G401.6 (cell line): ENCODE measurements around the gene SMIM38.
"Not testable (repeated sequence)": the region's sequence is repeated elsewhere in the genome, so short reads cannot be mapped to it uniquely, and the experiment has no call there.

Experiments
- FAIRE-seq: peaks from 2 replicates; lab custom pipeline; 2012; peaks lifted over from hg19 to GRCh38; lab: Jason Lieb, UNC

SMIM38 gene

DNA sequence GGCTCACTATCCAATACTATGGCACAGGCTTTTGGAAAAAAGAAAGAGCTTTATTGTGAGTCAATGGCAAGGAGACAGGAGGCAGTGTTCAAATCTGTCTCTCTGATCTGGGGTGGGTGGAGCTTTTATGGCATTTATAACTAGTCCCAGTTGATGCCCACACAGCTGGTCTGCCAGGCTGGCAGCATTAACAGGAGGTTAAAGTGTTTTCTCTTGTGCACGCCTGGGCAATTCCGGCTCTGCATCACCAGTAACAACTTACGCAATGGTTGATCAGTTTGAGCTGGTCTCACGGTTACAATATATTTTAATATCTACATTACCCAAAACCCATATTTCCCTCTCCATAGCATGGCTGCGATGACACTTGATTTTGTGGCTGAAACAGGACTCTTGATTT, 15.1 kb upstream of the SMIM38 start:
- FAIRE-seq = no peak

DNA sequence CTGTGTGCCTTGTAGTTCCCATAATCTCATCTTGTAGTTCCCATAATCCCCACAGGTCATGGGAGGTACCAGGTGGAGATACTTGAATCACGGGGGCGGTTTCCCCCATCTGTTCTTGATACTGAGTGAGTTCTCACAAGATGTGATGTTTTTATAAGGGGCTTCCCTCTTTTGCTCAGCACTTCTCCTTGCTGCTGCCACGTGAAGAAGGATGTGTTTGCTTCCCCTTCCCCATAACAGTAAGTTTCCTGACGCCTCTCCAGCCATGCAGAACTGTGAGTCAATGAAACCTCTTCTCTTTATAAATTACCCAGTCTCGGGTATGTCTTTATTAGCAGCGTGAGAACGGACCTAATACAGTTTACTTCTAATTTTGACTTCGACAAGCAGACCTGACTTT, 14.0 kb upstream of the SMIM38 start:
- FAIRE-seq = no peak

DNA sequence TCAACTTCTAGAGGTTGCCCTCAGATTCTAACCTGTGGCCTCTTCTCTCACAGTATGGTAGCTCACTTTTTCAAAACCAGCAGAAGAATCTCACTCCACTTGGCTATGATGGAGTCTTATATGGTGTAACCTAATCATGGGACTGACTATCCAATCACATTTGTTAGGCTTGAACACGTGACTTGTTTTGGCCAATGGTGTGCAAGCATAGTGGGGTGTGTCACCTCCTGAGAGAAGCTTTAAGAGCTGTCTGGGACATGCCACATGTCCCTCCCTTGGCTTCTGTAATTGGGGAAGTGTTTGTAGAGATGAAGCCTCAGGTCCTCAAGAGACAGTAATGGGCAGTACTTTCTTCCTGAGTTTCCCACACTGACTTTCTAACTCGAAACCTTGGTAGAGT, 12.8 kb upstream of the SMIM38 start:
- no peak for FAIRE-seq

DNA sequence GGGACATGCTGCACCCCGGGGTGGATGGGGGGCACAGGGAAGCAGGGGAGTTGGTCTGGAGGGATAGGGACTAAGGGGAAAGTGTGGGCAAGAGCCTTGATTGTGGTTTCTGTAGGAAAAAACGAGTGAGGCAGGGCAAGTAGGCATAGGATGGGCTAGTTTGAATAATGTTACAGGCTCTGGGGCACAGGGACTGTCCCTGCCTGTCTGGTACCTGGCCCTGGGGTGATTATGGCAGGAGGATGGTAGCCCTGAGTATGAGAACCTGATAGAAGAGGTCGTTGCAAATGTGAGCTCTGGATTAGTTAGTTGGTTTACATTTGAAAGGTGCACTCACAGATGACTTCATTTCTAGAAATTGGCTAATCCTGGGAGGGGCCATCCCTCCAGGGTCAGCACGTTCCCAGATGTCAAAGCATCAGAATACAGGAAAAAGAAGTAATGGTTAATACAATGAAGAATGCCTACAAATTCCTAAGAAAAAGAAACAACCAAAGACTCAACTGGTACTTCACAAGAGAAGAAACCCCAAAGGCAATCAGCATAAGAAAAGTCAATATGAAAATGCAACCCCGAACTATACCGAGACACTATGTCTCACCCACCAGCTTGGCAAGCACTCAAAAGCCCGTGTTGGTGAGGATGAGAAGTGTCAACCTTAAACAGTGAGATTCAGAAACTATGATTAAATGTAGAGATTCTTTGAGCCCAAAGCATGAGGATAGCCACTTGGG, 11.3 kb upstream of the SMIM38 start:
- no peak for FAIRE-seq

DNA sequence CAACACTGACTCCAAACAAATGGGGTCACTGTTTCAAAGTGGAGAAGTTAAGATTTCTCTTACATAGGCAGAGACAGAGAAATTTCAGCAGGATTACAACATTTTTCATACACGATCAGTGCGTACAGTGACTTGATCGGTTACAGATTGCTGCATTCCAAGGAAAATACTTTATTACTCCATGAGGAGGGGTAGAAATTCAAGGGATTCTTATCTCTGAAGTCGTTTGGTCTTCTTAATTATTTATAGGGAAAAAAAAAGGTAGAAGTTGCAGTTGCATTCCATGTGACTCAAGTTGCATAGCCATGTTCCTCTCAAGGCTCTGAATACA, 10.7 kb upstream of the SMIM38 start:
- FAIRE-seq = no peak

DNA sequence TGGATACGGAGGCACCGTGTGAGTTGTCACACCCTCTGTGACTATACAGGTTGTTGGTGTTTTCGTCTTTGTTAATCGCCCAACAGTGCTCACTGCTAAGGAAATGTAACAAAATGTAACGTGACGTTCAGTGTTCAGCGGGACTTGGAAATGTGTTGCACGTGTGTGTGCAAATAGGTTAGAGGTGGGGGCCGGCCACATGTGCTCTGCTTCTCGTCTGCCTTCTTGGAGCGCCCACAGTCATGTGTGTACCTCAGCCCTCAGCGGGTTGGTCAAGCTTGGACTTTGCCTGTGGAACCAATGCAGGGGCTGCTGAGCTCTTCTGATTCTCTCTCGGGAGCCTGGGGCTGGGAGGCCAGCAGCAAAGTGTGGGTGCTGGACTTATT, 7.4 kb upstream of the SMIM38 start:
- FAIRE-seq = no peak

DNA sequence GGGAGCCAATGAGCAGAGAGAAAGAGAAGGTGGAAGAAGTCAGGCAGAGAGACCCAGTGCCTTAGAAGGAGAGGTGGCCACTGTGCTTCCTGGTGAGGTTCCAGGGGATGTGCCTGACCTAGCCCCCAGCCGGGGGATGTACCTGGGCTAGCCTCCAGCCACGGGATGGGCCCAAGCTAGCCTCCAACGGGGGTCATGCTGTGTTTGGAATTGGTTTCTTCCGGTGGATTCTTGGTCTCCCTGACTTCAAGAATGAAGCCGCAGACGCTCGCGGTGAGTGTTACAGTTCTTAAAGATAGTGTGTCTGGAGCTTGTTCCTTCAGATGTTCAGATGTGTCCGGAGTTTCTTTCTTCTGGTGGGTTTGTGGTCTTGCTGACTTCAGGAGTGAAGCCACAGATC, 6.9 kb upstream of the SMIM38 start:
- FAIRE-seq = no peak

DNA sequence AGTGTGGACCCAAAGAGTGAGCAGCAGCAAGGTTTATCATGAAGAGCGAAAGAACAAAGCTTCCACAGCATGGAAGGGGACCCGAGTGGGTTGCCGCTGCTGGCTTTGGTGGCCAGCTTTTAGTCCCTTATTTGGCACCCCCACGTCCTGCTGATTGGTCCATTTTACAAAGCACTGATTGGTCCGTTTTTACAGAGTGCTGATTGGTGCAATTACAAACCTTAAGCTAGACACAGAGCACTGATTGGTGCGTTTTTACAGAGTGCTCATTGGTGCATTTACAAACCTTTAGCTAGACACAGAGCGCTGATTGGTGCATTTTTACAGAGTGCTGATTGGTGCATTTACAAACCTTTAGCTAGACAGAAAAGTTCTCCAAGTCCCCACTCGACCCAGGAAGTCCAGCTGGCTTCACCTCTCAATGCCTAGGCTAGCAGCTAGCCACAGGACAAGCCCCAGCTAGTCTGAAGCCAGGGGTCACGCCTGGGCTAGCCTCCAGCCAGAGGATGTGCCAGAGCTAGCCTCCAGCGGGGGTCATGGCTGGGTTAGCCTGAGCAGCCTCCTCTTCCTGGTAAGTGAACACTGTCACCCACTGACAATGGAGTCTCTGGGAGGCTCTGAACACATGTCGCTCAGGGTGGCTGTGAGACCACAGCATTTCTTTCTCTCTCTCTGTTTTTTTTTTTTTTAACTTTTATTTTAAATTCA, 6.2 kb upstream of the SMIM38 start:
- FAIRE-seq = not testable (repeated sequence)

DNA sequence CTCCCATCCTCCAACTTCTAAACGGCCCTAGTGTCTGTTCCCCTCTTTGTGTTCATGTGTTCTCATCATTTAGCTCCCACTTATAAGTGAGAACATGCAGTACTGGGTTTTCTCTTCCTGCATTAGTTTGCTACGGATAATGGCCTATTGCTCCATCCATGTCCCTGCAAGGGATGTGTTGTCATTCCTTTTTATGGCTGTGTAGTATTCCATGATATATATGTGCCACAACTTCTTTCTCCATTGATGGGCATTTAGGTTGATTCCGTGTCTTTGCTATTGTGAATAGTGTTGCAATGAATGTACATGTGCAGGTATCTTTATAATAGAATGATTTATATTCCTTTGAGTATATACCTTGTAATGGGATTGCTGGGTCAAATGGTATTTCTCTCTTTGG, 5.6 kb upstream of the SMIM38 start:
- FAIRE-seq = no peak

DNA sequence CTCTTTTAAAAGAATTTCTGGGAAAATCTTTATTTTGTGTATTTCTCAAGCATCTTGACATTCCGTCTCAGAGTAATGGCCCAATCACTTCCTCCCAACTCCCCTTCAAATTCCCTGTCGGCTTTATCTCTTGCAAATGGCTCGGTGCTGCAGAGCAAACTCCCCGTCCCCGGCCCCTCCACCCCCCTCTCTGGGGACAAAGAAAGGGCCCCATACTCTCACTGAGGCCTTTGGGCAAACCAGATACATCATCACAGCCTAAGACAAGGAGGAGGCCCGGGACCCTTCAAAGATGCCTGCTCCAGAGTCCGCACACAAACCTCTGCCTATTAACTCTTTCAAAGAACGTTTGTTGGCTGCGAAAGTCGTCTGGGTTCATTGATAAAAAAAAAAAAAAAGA, 3.9 kb upstream of the SMIM38 start:
- FAIRE-seq = no peak

DNA sequence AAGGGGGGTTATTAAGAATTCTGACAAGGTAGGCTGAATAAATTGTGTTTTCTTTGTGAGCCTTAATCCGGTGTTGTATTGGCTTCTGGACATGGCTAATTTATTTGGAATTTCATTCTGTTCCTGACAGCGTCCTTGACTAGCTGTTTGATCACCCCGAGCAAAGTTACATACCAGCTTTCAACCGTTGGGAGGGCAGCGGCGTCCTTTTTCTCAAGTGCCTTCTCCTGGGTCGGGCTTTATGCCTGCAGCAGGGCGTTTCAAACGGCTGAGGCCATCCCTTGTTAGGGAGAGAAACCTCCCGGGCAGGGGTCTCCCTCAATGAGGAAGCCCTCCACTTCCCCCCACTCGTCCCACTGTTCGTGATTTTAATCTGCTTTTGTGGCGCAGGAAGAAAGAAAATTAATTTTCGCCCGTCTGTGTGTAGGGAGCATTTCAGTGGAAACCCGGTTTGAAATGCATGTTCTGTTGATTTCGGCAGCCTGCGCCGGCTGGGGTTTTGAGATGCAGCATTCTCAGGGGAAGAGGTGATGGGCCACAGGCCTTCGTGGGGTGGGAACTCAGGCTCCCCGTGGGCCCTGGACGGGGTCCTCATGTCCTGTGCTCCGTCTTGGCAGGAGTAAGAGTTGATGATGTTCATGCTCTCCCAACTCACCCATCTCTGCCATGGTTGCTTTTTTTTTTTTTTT, 2.9 kb upstream of the SMIM38 start:
- no peak for FAIRE-seq

DNA sequence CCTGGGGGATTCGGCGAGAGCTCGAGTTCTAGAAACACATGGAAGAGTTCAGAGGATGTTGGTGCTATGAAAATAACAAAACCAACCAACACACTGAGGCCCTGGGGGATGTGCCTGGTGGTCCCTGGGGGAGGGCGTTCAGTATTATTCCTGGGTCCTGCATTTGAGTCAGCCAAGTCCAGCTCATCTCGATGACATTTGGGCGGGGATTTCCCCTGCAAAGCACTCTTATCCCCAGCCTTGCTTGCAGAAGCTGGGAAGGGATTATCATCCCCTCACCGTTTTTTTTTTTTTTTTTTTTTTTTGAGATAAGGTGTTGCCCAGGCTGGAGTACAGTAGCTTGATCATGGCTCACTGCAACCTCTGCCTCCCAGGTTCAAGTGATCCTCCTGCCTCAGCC, 2.1 kb upstream of the SMIM38 start:
- no peak for FAIRE-seq

DNA sequence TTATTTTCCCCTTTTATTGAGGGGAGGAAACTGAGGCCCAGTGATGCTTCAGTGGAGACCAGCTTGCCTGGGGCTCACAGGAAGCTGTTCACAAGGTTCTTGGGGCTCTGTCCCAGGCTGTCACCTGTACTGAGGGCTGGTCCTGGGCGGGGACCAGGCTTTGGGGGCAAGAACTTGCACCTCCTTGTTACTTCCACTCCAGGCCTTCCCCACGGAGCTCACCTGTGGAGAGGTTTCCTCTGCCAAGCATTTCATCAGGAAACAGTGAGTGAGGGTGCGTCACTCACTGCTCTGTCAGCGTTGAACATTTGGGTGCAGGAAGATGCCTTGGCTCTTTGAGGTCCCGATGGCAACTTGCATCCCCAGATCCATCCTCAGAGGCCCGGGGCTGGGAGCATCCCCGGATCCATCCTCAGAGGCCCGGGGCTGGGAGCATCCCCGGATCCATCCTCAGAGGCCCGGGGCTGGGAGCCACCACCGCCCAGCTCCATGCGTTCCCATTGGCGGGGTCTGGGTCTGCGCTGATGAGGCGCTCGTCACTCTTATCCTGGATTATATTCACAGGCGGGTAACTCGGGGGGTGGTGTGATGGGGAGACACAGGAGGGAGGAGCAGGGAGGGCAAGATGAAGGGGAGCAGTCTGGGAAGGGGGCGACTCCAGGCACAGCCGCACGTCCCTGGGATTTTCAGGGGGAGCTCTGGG, 1.4 kb upstream of the SMIM38 start:
- FAIRE-seq = no peak

DNA sequence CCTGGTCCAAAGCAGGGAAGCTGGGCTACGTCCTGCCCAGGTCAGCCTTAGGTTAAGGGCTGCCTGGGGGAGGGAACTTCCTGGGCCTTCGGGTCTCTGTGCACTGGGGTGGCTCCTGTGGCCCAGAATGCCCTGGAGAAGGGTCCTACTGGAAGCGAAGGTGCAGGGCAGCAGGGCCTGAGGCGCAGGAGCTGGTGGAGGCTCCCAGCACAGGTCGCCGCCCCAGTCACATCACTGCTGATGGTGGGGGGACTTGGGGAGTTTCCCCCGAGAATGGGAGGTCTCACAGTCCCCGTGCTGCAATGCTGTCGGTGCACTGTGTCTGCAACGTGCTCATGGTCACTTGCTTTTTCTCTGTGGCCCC, 815 bp upstream of the SMIM38 start:
- no peak for FAIRE-seq

DNA sequence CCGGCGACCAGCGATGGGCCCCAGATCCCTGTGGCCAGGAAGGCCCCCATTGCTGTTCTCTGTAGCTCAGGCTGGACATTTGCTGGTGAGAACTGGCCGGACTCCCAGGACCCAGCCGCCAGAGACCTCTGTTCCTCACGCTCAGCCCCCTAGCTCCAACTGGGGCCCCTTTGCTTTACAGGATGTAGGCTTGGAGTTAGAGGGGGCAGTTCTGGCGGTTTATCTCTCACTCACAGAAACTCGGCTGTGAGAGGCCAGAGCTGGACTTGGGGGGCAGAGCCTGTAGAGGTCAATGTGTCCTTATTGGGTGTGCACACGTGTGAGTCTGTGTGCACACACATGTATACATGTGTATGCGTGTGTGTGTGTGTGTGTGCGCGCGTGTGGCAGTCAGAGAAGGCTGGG, 502 bp downstream of the SMIM38 start:
- no peak for FAIRE-seq

DNA sequence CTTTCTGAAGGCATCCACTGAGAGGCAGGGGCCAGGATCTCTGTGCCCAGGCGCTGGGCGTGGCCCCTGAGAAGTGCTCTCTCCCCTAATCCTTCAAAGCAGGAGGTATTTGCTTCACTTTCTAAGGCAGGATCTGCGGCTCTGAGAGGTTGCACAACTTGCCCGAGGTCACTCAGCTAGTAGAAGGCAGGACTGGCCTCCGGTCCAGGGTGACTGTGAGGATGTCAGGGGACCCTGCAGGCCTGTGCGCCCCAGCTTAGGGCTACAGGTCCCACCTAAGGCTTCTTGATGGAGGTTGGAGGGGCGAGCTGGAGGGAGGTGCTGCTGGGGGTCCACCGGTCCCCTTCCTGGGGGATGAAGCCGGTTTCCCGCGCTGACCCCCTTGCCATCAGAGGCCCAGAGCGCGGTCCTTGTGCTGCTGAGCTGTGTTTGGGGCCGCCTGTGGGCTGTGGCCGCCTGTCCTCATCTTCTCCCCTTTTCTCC, 979 bp downstream of the SMIM38 start:
- no peak for FAIRE-seq

DNA sequence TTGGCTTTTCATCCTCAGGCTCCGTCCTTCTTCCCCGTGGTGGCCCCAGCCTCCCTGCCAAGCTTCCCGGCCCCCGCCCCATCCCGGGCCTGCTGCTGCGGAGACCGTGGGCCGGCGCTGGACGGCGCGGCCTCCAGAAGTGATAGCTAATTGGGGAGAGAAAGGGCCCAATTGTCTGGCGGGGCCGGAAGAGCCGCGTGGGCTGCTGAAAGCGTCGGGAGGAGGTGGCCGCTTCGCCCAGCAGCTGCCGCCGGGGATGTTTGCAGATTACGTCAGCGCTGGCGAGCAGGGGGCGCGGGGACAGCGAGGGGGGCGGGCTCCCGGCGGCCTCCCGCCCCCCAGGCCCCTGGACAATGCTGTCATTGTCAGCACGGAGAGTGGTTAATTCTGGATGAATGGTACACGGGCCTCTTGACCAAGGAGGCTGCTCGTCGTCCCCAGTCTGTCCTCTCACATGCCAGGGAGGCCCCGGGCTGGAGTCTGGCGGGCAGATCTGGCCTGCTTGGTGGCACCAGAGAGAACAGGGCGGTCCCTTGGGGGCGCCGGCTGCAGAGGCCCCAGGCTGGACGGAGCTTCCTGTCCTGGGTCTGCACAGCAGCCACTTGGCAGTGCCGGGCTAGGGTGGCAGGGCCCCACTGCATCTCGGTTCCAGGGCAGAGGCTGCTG, 1.6 kb downstream of the SMIM38 start:
- no peak for FAIRE-seq

DNA sequence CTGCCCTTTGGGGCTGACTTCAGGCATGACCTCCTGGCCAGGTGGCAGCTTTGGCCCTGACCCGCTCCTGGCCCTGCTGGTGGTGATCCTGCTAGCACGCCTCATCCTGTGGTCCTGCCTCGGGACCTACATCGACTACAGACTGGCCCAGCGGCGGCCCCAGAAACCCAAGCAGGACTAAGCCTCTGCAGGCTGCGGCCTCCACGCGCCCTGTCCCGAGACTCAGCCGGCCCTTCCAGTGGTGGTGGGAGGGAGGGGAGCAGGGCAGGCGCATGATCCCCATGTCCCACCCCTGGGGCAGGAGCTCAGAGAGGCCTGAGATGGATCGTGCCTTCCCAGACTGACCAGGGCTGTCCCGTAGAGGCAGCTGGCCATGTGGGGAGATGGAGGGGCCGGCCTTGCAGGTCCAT, 2.1 kb downstream of the SMIM38 start:
- FAIRE-seq = no peak

DNA sequence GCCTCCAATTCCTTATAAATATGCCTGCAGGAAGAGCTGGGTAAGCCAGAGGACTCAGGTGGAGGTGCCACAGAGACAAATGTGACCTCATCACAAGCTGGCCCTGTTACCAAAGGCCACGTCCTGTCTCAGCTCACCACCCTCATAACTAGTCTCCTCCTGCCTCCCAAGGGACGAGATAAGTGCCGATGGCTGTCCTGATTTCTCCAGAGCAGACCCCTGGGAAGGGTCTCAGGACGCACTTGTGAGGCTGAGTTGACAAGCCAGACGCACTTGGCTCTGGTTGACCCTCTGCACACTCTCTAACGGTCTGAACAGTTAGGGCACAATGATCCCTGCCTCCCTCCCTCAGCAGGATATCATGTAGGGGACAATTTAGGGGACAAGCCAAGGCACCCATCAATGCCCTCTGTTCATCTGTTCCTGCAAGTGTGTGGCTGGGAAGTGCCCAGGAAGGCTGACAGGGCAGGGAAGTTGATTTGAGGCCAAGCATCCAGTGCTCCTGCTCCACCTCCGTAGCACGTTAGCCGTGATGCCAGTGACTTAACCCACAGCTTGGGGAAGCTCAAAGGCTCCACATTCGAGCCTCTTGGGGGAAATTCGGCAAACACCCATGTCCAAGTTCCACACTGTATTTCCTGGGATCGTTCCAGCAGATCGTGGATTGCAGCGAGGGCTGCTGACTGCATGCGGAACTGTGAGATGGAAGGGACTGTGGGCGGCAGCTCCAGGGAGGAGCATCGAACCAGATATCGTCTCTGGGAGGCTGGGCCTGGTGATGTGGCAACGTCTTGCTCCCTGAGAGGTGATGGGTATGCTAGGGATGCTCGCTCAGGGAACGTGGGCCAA, 2.8 kb downstream of the SMIM38 start:
- FAIRE-seq = no peak

DNA sequence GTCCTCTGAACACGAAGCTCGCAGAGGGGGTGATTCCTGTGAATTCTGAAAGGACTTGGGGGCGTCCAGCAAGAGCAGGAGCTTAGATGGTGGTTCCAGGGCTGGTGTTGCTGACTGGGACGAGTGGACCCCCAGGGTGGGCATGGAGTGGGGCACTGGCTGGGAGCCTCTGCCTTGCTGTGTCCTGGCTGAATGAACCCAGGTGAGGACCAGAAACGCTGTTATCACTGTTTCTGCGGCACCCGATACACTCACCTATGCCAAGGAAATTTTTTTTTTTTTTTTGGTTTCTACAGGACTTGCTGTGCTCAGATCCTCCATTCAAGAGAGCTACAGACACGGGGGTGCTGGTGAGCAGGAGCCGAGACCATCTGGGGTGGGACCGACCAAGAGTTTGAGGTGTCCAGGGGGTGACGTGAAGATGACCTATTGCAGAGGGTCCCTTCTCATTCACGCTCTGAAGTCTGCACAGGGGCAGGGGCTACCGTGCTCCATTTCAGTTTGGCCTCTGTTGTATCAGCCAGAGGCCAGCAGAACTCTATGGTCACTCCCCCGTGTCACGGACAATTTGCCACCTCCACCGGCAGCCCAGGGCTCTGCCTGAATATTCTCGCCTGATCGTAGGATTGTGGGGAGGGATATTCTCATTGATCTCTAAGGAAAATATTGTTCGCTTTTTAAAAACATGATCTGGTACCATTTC, 3.6 kb downstream of the SMIM38 start:
- no peak for FAIRE-seq
